H1 (cell line): ENCODE measurements around the gene GH1. TPM values are rescaled to one million over a fixed set of nuclear protein-coding genes. Genes with fewer than 3 reads are reported as not detected.

Experiments
- ATF2 ChIP-seq: IDR thresholded peaks from 2 replicates; pipeline ENCODE4 v1.6.1; 2012; ENCODE audit warnings: low read length, inconsistent platforms
- ATF3 ChIP-seq: IDR thresholded peaks from 2 replicates; pipeline ENCODE4 v1.6.1; 2011; ENCODE audit warnings: low read depth, mild to moderate bottlenecking, low read length; ENCODE audit not compliant: insufficient read depth
- CBX5 ChIP-seq: fragments of 300-800, 300-1000 bp; sonication (generic); IDR thresholded peaks from 2 replicates; pipeline ENCODE4 v1.7.1; 2016; ENCODE audit warnings: antibody characterized with exemption, low read length, low read depth
- CEBPB ChIP-seq: IDR thresholded peaks from 2 replicates; pipeline ENCODE4 v1.6.1; 2012; ENCODE audit warnings: low read depth, low read length
- CHD1 ChIP-seq: IDR thresholded peaks from 2 replicates; pipeline ENCODE4 v1.6.1; 2012; ENCODE audit warnings: low read depth, low read length, improper control_type of control experiment
- CREB1 ChIP-seq: IDR thresholded peaks from 2 replicates; pipeline ENCODE4 v1.6.1; 2012; ENCODE audit warnings: inconsistent platforms
- E2F6 ChIP-seq: IDR thresholded peaks from 2 replicates; pipeline ENCODE4 v1.6.1; 2012; ENCODE audit warnings: inconsistent platforms
- EP300 ChIP-seq, 2 experiments: IDR thresholded peaks; 1 replicate in 1 of 2; 2 replicates in 1 of 2; pipeline ENCODE4 v1.6.1; 2011 to 2012; ENCODE audit warnings: low read depth in 2 of 2, low read length in 2 of 2, mild to moderate bottlenecking in 2 of 2, borderline replicate concordance in 1 of 2, inconsistent platforms in 1 of 2, moderate library complexity in 1 of 2
- GABPA ChIP-seq: IDR thresholded peaks from 2 replicates; pipeline ENCODE4 v1.6.1; 2011; ENCODE audit warnings: mild to moderate bottlenecking, low read length, moderate library complexity, borderline replicate concordance; ENCODE audit not compliant: insufficient read depth
- KDM4A ChIP-seq: IDR thresholded peaks from one replicate; pipeline ENCODE4 v1.7.1; 2012; ENCODE audit warnings: low read depth, mild to moderate bottlenecking, moderate library complexity, low read length, inconsistent platforms; ENCODE audit not compliant: severe bottlenecking
- MAX ChIP-seq: IDR thresholded peaks from 2 replicates; pipeline ENCODE4 v1.6.1; 2012; ENCODE audit warnings: inconsistent platforms
- RNF2 ChIP-seq: fragments of 200-900, 300-1000 bp; sonication (generic); IDR thresholded peaks from 2 replicates; pipeline ENCODE4 v1.7.1; 2016; ENCODE audit warnings: borderline replicate concordance, low read depth, mild to moderate bottlenecking, antibody characterized with exemption, low read length; ENCODE audit not compliant: poor library complexity, severe bottlenecking; ENCODE audit errors: missing control alignments
- SP1 ChIP-seq: IDR thresholded peaks from 2 replicates; pipeline ENCODE4 v1.6.1; 2011; ENCODE audit warnings: low read depth, low read length
- TAF1 ChIP-seq: IDR thresholded peaks from 2 replicates; pipeline ENCODE4 v1.6.1; 2011; ENCODE audit warnings: mild to moderate bottlenecking, low read depth, low read length
- TAF7 ChIP-seq: optimal IDR thresholded peaks from 2 replicates; pipeline ENCODE3; 2011; ENCODE audit warnings: low read depth, mild to moderate bottlenecking, inconsistent platforms, low read length, moderate library complexity, borderline replicate concordance
- USF2 ChIP-seq: IDR thresholded peaks from 2 replicates; pipeline ENCODE4 v1.6.1; 2011; ENCODE audit warnings: low read length, improper control_type of control experiment
- polyA plus RNA-seq, 7 experiments: library from polyadenylated mRNA; depleted of rRNA in 3 of 7; stranded (reverse) in 5 of 7; unstranded in 2 of 7; fragments of >200 nt in 5 of 7; fragments of 200-250 nt in 2 of 7; gene quantifications; 1 replicate in 5 of 7; 2 replicates in 1 of 7; 4 replicates in 1 of 7; pipeline versions ENCODE4 v1.2.1 to v1.2.3, GENCODE V29; 2011 to 2013; ENCODE audit warnings: missing spikeins in 2 of 7, mixed read lengths in 2 of 7
- total RNA-seq: library from RNA; stranded (reverse); fragmentation: NEBNext Ultra II Directional; extraction: Animal tissue kit (Norgen Biotek cat#: 25700); gene quantifications from 2 replicates; pipeline ENCODE4 v1.2.1, GENCODE V29; 2021

Gene GH1
- total and polyA plus RNA-seq, 2 of the 8 experiments (the other 6 are each of a cell fraction or from before 2014, with no cell fraction given), result 0.41 TPM; not detected in 1

- TF ChIP-seq USF2 (peak; percentile 61; the same call in 1 of the 2 replicates), CREB1 (peak; percentile 25; the same call in 1 of the 2 replicates), EP300 (IDR thresholded peaks at IDR 0.05; ENCODE audit: borderline replicate concordance in 1 of 2, low read depth in 2 of 2, low read length in 2 of 2) (peak in 1 of 2 experiments; percentile 56; a peak in 1 of 3 replicates), KDM4A (peak; percentile 47), CEBPB (peak; percentile 93), TAF7 (peak; percentile 27), ATF2 (peak; percentile 32; the same call in 1 of the 2 replicates), SP1 (0 out of 2 replicates have a peak, but pooled peaks have one; percentile 43), E2F6 (peak; percentile 34; the same call in 1 of the 2 replicates), RNF2 (no peak), CBX5 (no peak), ATF3 (peak; percentile 83; the same call in 1 of the 2 replicates), GABPA (no peak), TAF1 (peak; percentile 58; the same call in 1 of the 2 replicates), MAX (peak; percentile 28; the same call in 1 of the 2 replicates), CHD1 (no peak)
- TF ChIP-seq, all 59 proteins: peak for 18
Measured at GRCh38 chr17:63961355-63962212, 42.9 kb upstream of the GH1 start (continued).
